ENCODE data around the gene FAM20B. TPM values are rescaled to one million over a fixed set of nuclear protein-coding genes. Genes with fewer than 3 reads are reported as not detected.

Gene FAM20B
- total RNA-seq, 1 donor from 2014 or later = 37.3 TPM

DNA sequence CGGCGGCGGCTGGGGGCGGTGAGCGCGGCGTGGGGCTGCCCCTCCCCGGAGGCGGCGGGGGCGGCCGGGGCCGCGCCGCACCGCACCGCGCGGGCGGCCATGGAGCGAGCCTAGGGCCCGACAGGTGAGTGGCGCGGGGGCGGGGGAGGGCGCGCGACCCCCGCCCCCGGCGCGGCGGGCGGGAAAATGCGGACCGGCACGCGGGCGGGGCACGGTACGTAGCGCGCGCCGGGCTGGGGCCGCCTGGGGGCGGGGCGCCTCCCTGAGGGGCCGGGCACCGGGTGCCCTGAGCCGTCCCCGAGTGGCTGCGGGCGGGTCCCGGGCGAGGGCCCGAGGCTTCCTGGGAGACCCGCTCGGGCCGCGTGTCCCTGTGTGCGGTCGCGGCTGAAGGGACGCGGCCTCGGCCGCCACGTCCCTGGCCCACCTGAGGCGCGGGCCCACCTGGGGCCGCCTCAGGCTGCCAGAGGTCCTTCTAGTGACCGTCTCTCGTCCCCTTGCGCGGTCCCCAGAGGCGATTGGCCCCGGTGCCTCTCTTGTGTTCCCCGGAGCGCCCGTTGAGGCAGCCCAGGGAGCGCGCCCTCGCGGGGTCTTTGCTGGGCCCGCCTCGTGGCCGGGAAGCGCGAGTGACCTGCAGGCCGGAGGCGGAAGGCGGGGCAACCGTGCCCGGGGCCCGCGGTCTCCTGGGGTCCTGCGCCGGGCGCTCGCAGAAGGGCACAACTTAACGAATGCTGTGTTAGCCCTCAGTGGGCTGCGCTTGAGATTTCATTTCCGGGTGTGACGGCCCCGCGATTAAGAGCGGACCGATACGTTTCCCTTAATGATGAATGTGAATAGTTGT is 500 bp downstream of the FAM20B start:
- Mint-ChIP-seq H3K27me3 (ENCODE audit: low read depth) (no peaks in the 10 kb centered on the region), H3K9me3 (ENCODE audit: low read depth) (no peaks in the 10 kb centered on the region), H3K36me3 (ENCODE audit: low read depth) (no peaks in the 10 kb centered on the region), H3K27ac (ENCODE audit: unreplicated experiment) (peak overlapping the region; percentile 85), H3K4me1 (ENCODE audit: low read depth) (peaks cover 21% of the 10 kb centered on the region), H3K4me3 (ENCODE audit: unreplicated experiment) (peak overlapping the region; percentile 85)
- peak; percentile 94 for DNase-seq (ENCODE audit: low spot score)
- peak; percentile 7 for TF ChIP-seq CTCF (IDR thresholded peaks at IDR 0.05)

GRCh38 chr1:179026813-179027669 is 1.3 kb downstream of the FAM20B start:
- H3K4me1 Mint-ChIP-seq (ENCODE audit: low read depth) = peaks cover 21% of the 10 kb centered on the region
- H3K9me3 Mint-ChIP-seq (ENCODE audit: low read depth) = no peaks in the 10 kb centered on the region
- H3K4me3 Mint-ChIP-seq (ENCODE audit: unreplicated experiment) = peak overlapping the region; percentile 85
- no peaks in the 10 kb centered on the region for H3K36me3 Mint-ChIP-seq (ENCODE audit: low read depth)
- TF ChIP-seq CTCF (IDR thresholded peaks at IDR 0.05) = no peak
- H3K27ac Mint-ChIP-seq (ENCODE audit: unreplicated experiment) = peak overlapping the region; percentile 85
- DNase-seq (ENCODE audit: low spot score) = no peak
- H3K27me3 Mint-ChIP-seq (ENCODE audit: low read depth) = no peaks in the 10 kb centered on the region

GRCh38 chr1:179029321-179029759 is 3.6 kb downstream of the FAM20B start:
- Mint-ChIP-seq H3K27me3 (ENCODE audit: low read depth) (no peaks in the 10 kb centered on the region), H3K27ac (ENCODE audit: unreplicated experiment) (no peak overlapping the region), H3K36me3 (ENCODE audit: low read depth) (no peaks in the 10 kb centered on the region), H3K4me1 (ENCODE audit: low read depth) (peaks cover 38% of the 10 kb centered on the region), H3K9me3 (ENCODE audit: low read depth) (no peaks in the 10 kb centered on the region), H3K4me3 (ENCODE audit: unreplicated experiment) (no peak overlapping the region)
- no peak for DNase-seq (ENCODE audit: low spot score)
- TF ChIP-seq CTCF (IDR thresholded peaks at IDR 0.05) = no peak

DNA sequence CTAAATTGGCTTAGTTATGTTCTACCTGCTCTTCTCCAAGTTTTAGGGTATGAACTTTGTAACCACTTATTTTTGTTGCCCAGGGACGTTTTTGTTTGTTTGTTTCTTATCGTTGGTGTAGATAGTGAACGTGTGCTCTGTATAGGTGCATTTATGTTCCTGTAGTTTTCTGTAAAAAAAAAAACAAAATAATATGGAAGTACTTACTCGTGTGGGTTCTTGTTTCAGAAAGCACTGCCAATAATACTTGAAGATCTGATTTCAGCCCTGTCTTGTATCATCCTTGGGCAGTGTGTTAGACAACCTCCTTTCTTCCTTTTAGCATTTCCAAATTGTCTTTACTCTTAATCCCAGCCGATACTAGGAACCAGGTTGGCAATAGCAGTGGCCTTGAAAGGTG is 4.4 kb downstream of the FAM20B start:
- Mint-ChIP-seq H3K4me3 (ENCODE audit: unreplicated experiment) (no peak overlapping the region), H3K4me1 (ENCODE audit: low read depth) (peaks cover 43% of the 10 kb centered on the region), H3K27ac (ENCODE audit: unreplicated experiment) (no peak overlapping the region), H3K9me3 (ENCODE audit: low read depth) (no peaks in the 10 kb centered on the region), H3K36me3 (ENCODE audit: low read depth) (no peaks in the 10 kb centered on the region), H3K27me3 (ENCODE audit: low read depth) (no peaks in the 10 kb centered on the region)
- no peak for TF ChIP-seq CTCF (IDR thresholded peaks at IDR 0.05)
- no peak for DNase-seq (ENCODE audit: low spot score)

- peaks cover 45% of the 10 kb centered on the region for H3K4me1 Mint-ChIP-seq (ENCODE audit: low read depth)
- no peak for TF ChIP-seq CTCF (IDR thresholded peaks at IDR 0.05)
- H3K36me3 Mint-ChIP-seq (ENCODE audit: low read depth) = no peaks in the 10 kb centered on the region
- DNase-seq (ENCODE audit: low spot score) = no peak
- H3K27me3 Mint-ChIP-seq (ENCODE audit: low read depth) = no peaks in the 10 kb centered on the region
- H3K27ac Mint-ChIP-seq (ENCODE audit: unreplicated experiment) = no peak overlapping the region
- H3K4me3 Mint-ChIP-seq (ENCODE audit: unreplicated experiment) = no peak overlapping the region
- no peaks in the 10 kb centered on the region for H3K9me3 Mint-ChIP-seq (ENCODE audit: low read depth)
Observed at GRCh38 chr1:179030683-179031082, 5.0 kb downstream of the FAM20B start.

All from chondrocyte (in vitro differentiated cells).